ENCODE data around the gene EEA1.

Gene EEA1

GRCh38 chr12:92933606-92934005 is 4.5 kb upstream of the EEA1 start:
- no peak for DNase-seq

GRCh38 chr12:92930421-92930820 is 1.3 kb upstream of the EEA1 start:
- DNase-seq = no peak

- DNase-seq = no peak
Measured at GRCh38 chr12:92929983-92930382, 888 bp upstream of the EEA1 start.

- DNase-seq = peak; percentile 31
Measured at GRCh38 chr12:92928421-92928961, 604 bp downstream of the EEA1 start.

- no peak for DNase-seq
Measured at GRCh38 chr12:92927436-92928281, 1.4 kb downstream of the EEA1 start.

- DNase-seq = no peak
Measured at GRCh38 chr12:92927055-92927435, 2.0 kb downstream of the EEA1 start.

GRCh38 chr12:92926549-92926948 is 2.5 kb downstream of the EEA1 start:
- no peak for DNase-seq

GRCh38 chr12:92921877-92922276 is 7.2 kb downstream of the EEA1 start:
- DNase-seq = no peak

- no peak for DNase-seq
Measured at GRCh38 chr12:92915365-92915764, 13.7 kb downstream of the EEA1 start.

GRCh38 chr12:92914170-92914569 is 14.9 kb downstream of the EEA1 start:
- DNase-seq = no peak

- no peak for DNase-seq
Measured at GRCh38 chr12:92912672-92913071, 16.4 kb downstream of the EEA1 start.

- no peak for DNase-seq
Measured at GRCh38 chr12:92912052-92912451, 17.0 kb downstream of the EEA1 start.

- DNase-seq = no peak
Measured at GRCh38 chr12:92911339-92911738, 17.8 kb downstream of the EEA1 start.

GRCh38 chr12:92908108-92908507 is 21.0 kb downstream of the EEA1 start:
- DNase-seq = no peak

- DNase-seq = no peak
Measured at GRCh38 chr12:92905811-92906554, 23.1 kb downstream of the EEA1 start.

GRCh38 chr12:92905258-92905810 is 23.8 kb downstream of the EEA1 start:
- no peak for DNase-seq

GRCh38 chr12:92900941-92901340 is 28.2 kb downstream of the EEA1 start:
- no peak for DNase-seq

GRCh38 chr12:92899386-92900001 is 29.6 kb downstream of the EEA1 start:
- DNase-seq = no peak

- no peak for DNase-seq
Measured at GRCh38 chr12:92898755-92899154, 30.3 kb downstream of the EEA1 start.

- DNase-seq = no peak
Measured at GRCh38 chr12:92897844-92898243, 31.3 kb downstream of the EEA1 start.

GRCh38 chr12:92890601-92891106 is 38.4 kb downstream of the EEA1 start:
- no peak for DNase-seq

- DNase-seq = no peak
Measured at GRCh38 chr12:92886131-92886530, 43.0 kb downstream of the EEA1 start.

GRCh38 chr12:92879698-92880322 is 49.3 kb downstream of the EEA1 start:
- DNase-seq = no peak

Data from NCI-H1092 treated with DMSO at 0.1 percent for 48 hours (cell line).